ENCODE measurements around the gene SLC16A11. TPM values are rescaled to one million over a fixed set of nuclear protein-coding genes. Genes with fewer than 3 reads are reported as not detected.

Gene SLC16A11
- total and polyA plus RNA-seq, 9 of the 15 experiments (the other 6 are each of a cell fraction or from before 2014, with no cell fraction given): not detected

DNA sequence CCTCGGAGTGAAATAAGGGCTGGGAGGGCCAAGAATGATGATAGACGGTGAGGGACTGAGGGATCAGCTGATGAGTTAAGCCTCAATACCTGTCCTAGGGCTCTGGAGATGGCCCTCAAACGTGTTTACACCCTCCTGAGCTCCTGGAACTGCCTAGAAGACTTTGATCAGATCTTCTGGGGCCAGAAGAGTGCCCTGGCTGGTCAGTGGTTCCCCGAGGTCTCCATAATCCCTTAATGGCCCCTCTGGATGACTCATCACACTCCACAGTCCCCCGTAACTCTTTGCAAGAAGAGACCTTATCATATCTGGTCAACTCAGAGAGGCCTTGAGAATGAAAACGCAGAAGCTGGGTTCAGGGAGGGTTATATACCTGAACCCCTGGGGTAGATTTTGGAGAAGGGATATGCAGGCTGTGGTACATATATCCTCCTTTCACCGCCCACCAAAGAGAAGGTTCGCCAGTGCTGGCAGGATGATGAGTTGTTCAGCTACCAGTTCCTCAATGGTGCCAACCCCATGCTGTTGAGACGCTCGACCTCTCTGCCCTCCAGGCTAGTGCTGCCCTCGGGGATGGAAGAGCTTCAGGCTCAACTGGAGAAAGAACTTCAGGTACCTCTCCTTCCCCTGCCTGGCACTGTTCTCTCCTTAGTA is 44.9 kb downstream of the SLC16A11 start (continued):
- TF ChIP-seq GATAD2B (IDR thresholded peaks at IDR 0.05; ENCODE audit: borderline replicate concordance) (peak; percentile 53; the same call in 1 of the 2 replicates), NR4A1 (CRISPR knock-in tag; IDR thresholded peaks at IDR 0.05) (no peak), NR4A1 (tag; IDR thresholded peaks at IDR 0.05) (no peak), MYC (IDR thresholded peaks at IDR 0.05; ENCODE audit: low read depth, low read length) (0 out of 2 replicates have a peak, but pooled peaks have one; percentile 26), MYC (CRISPR knock-in tag; IDR thresholded peaks at IDR 0.05; ENCODE audit: borderline replicate concordance, low read depth) (no peak), MAFK (IDR thresholded peaks at IDR 0.05; ENCODE audit: low read length) (peak; percentile 40; the same call in 1 of the 2 replicates), HNRNPUL1 (IDR thresholded peaks at IDR 0.05; ENCODE audit: low read length) (no peak), NFE2 (IDR thresholded peaks at IDR 0.05; ENCODE audit: low read depth) (peak; percentile 76), E2F3 (CRISPR knock-in tag; IDR thresholded peaks at IDR 0.05) (no peak), NCOR1 (IDR thresholded peaks at IDR 0.05) (peak; percentile 63), CBX2 (IDR thresholded peaks at IDR 0.05; ENCODE audit: insufficient read depth, low read length, poor library complexity, severe bottlenecking) (no peak), BRF1 (IDR thresholded peaks at IDR 0.05; ENCODE audit: borderline replicate concordance, extremely low read depth, insufficient read length) (no peak), SMARCE1 (IDR thresholded peaks at IDR 0.05) (peak; percentile 94), FOXK2 (conservative IDR thresholded peaks at IDR 0.05 in 1 of 2, IDR thresholded peaks at IDR 0.05 in 1 of 2; ENCODE audit: low read depth in 2 of 2) (0 out of 4 replicates have a peak, but pooled peaks have one; percentile 23 to 47), ARID1B (IDR thresholded peaks at IDR 0.05) (peak; percentile 91), HMG20B (CRISPR knock-in tag; IDR thresholded peaks at IDR 0.05) (no peak), HNRNPK (IDR thresholded peaks at IDR 0.05; ENCODE audit: low read depth, low read length, poor library complexity, severe bottlenecking) (no peak), SMARCA4 (IDR thresholded peaks at IDR 0.05) (peak; percentile 91), BMI1 (IDR thresholded peaks at IDR 0.05; ENCODE audit: low read length) (no peak), JUN (IDR thresholded peaks at IDR 0.05; ENCODE audit: borderline replicate concordance, low read depth, low read length) (peak; percentile 93), JUN (CRISPR knock-in tag; IDR thresholded peaks at IDR 0.05; ENCODE audit: borderline replicate concordance) (no peak), SMARCA5 (IDR thresholded peaks at IDR 0.05) (no peak), LEF1 (IDR thresholded peaks at IDR 0.05) (0 out of 2 replicates have a peak, but pooled peaks have one; percentile 19), CBX5 (IDR thresholded peaks at IDR 0.05; ENCODE audit: borderline replicate concordance, low read depth) (no peak), ZNF347 (CRISPR knock-in tag; IDR thresholded peaks at IDR 0.05; ENCODE audit: low read depth) (no peak), ESRRA (IDR thresholded peaks at IDR 0.05; ENCODE audit: borderline replicate concordance, low read depth) (no peak)
- TF ChIP-seq, protein P1, sequence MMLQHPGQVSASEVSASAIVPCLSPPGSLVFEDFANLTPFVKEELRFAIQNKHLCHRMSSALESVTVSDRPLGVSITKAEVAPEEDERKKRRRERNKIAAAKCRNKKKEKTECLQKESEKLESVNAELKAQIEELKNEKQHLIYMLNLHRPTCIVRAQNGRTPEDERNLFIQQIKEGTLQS (IDR thresholded peaks at IDR 0.05): peak; percentile 97
- TF ChIP-seq, protein P1 (CRISPR knock-in tag; conservative IDR thresholded peaks at IDR 0.05): no peak
- TF ChIP-seq, protein P2, sequence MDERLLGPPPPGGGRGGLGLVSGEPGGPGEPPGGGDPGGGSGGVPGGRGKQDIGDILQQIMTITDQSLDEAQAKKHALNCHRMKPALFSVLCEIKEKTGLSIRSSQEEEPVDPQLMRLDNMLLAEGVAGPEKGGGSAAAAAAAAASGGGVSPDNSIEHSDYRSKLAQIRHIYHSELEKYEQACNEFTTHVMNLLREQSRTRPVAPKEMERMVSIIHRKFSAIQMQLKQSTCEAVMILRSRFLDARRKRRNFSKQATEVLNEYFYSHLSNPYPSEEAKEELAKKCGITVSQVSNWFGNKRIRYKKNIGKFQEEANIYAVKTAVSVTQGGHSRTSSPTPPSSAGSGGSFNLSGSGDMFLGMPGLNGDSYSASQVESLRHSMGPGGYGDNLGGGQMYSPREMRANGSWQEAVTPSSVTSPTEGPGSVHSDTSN (CRISPR knock-in tag; IDR thresholded peaks at IDR 0.05; ENCODE audit: low read depth): no peak
- TF ChIP-seq, protein P2 (tag; conservative IDR thresholded peaks at IDR 0.05; ENCODE audit: low read depth): no peak
